Fibroblast of lung (primary cell): ENCODE data around the gene SPEG.

Source experiments
- EZH2 ChIP-seq: IDR thresholded peaks from 2 replicates; pipeline ENCODE4 v1.5.1; 2012; ENCODE audit warnings: low read length, control low read depth, mild to moderate bottlenecking; ENCODE audit errors: missing control alignments
- TF ChIP-seq, protein P1 (sequence below), 2 donors: IDR thresholded peaks in 1 of 2; conservative IDR thresholded peaks in 1 of 2; 1 replicate in 1 of 2; 2 replicates in 1 of 2; pipeline ENCODE4 v1.5.1; 2011 to 2012; ENCODE audit warnings: low read length in 2 of 2, control low read depth in 1 of 2, inconsistent platforms in 1 of 2, low read depth in 1 of 2, mild to moderate bottlenecking in 1 of 2

DNA sequence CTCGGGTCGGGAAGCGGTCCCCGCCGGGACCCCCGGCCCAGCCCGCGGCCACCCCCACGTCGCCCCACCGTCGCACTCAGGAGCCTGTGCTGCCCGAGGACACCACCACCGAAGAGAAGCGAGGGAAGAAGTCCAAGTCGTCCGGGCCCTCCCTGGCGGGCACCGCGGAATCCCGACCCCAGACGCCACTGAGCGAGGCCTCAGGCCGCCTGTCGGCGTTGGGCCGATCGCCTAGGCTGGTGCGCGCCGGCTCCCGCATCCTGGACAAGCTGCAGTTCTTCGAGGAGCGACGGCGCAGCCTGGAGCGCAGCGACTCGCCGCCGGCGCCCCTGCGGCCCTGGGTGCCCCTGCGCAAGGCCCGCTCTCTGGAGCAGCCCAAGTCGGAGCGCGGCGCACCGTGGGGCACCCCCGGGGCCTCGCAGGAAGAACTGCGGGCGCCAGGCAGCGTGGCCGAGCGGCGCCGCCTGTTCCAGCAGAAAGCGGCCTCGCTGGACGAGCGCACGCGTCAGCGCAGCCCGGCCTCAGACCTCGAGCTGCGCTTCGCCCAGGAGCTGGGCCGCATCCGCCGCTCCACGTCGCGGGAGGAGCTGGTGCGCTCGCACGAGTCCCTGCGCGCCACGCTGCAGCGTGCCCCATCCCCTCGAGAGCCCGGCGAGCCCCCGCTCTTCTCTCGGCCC, 13.6 kb downstream of the SPEG start:
- TF ChIP-seq, protein P1, sequence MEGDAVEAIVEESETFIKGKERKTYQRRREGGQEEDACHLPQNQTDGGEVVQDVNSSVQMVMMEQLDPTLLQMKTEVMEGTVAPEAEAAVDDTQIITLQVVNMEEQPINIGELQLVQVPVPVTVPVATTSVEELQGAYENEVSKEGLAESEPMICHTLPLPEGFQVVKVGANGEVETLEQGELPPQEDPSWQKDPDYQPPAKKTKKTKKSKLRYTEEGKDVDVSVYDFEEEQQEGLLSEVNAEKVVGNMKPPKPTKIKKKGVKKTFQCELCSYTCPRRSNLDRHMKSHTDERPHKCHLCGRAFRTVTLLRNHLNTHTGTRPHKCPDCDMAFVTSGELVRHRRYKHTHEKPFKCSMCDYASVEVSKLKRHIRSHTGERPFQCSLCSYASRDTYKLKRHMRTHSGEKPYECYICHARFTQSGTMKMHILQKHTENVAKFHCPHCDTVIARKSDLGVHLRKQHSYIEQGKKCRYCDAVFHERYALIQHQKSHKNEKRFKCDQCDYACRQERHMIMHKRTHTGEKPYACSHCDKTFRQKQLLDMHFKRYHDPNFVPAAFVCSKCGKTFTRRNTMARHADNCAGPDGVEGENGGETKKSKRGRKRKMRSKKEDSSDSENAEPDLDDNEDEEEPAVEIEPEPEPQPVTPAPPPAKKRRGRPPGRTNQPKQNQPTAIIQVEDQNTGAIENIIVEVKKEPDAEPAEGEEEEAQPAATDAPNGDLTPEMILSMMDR (conservative IDR thresholded peaks at IDR 0.05 in 1 of 2, IDR thresholded peaks at IDR 0.05 in 1 of 2; ENCODE audit: low read depth in 1 of 2, low read length in 2 of 2): no peak
- TF ChIP-seq EZH2: no peak
